ENCODE results near the gene ESCO1.

The ESCO1 gene

DNA sequence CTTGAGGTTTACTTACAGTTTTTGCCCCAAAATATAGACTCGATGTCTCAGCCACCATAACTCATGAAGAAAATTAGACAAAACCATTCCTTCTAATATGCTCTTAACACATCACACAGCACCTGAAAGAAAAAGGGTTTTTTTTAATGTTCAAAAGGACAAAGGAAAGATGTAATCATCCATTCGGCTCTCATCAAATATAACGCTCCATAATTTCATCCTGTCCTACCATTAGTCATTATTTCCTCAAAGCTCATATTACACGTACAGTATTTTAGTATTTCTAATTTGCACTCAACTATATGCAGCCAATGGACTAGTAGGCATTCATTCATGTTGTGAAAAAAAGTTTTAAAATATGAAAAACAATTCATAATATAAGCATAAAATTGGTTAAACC lies 24.8 kb downstream of the ESCO1 start:
- no peak for DNase-seq

GRCh38 chr18:21571772-21572171 lies 28.7 kb downstream of the ESCO1 start:
- no peak for DNase-seq

- no peak for DNase-seq
Observed at GRCh38 chr18:21559195-21559594, 41.3 kb downstream of the ESCO1 start.

GRCh38 chr18:21557607-21558253 lies 42.8 kb downstream of the ESCO1 start:
- DNase-seq, result no peak

DNA sequence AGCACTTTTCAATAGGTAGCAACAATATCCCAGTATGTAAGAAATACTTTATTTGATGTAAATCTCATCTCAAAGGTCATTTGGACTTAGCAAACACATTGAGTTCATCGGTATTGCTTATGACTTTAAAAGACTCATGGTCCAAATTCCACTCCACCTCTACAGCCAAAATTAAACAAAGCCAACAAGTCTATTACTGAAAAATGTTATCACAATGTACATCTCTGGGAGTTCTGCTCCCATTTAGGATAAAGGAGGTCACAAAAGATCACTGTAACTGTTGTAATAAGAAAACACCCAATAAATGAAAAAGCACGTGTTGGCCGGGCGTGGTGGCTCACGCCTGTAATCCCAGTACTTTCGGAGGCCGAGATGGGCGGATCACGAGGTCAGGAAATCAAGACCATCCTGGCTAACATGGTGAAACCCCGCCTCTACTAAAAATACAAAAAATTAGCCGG lies 50.0 kb downstream of the ESCO1 start:
- no peak for DNase-seq

- DNase-seq, result no peak
Observed at GRCh38 chr18:21548647-21549046, 51.9 kb downstream of the ESCO1 start.

DNA sequence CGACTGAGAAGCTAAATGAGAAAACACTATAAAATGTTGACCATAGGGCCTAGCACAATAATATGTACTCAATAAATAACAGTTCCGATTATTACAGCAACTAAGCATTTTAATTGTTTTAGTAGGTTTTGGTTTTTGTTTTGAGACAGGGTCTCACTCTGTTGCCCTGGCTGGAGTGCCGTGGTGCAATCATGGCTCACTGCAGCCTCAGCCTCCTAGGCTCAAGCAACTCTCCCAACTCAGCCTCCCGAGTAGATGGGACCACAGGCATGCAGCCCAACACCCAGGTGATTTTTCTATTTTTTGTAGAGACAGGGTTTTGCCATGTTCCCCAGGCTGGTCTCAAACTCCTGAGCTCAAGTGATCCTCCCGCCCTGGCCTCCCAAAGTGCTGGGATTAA lies 54.1 kb downstream of the ESCO1 start:
- no peak for DNase-seq

DNA sequence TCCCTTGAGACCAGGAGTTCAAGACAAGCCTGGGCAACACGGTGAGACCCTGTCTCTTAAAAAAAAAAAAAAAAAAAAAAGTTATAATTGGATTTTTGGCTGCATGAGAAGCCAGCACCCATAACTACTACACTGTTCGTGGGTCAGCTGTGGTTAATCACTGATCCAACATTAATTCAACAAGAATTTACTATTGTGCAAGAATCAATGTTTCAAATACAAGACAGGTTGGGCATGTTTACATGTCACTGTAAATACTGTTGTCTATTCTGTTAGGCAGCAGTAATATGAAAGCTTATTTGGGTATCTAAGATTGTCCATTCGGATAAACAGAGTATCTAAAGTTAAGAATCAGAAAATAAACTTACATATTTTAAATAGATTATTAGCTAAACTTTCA lies 62.3 kb downstream of the ESCO1 start:
- no peak for DNase-seq

DNA sequence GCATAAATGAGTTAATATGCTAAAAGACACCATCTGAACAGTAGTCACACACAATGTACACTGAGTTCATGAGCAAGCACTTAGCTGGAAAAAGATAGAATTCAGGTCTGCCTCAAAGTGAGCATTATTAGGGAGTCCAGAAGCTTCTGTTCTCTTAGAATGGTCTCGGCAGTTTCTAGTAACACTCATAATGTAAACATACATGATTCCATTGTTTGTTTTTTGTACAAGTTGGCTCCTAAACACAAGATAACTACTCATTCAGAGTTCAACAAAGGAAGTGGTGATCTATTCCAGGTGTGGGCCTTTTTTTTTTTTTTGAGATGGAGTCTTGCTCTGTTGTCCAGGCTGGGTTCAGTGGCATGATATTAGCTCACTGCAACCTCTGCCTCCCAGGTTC lies 66.2 kb downstream of the ESCO1 start:
- no peak for DNase-seq

- no peak for DNase-seq
Observed at GRCh38 chr18:21526463-21526862, 74.0 kb downstream of the ESCO1 start.

DNA sequence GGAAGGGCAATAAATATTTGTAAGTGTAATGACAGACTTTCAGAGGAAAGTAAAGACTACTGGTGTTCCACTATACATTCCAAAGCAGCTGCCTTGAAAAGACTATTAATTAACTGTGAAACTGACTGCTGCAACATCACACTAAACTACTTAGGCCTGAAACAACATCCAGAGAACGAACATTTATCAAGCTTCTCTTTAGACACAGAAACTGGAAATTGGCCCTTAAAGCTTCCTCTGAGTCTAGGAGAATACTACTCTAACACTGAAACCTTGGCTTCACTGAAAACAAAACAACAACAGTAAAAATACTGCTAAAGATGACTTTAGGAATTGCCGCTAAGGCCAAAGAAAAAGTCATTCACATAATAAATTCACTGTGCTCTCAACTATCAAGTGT lies 74.6 kb downstream of the ESCO1 start:
- no peak for DNase-seq

DNA sequence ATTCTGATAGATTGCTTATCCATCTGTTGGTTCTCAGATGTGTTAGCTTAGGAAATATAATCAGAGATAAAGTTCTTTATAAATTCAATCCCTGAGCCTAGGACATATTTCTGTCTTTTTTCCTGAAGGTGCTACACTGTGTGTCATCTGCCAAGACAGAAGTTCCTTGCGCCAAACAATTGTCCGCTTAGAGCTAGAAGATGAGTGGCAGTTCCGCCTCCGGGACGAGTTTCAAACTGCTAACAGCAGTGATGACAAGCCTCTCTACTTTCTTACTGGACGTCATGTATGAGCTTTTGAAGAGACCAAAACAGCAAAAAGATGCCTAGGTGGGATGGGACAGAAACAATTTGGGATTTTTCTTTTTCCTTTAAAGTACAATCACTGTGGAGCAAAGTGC lies 78.0 kb downstream of the ESCO1 start:
- no peak for DNase-seq

DNA sequence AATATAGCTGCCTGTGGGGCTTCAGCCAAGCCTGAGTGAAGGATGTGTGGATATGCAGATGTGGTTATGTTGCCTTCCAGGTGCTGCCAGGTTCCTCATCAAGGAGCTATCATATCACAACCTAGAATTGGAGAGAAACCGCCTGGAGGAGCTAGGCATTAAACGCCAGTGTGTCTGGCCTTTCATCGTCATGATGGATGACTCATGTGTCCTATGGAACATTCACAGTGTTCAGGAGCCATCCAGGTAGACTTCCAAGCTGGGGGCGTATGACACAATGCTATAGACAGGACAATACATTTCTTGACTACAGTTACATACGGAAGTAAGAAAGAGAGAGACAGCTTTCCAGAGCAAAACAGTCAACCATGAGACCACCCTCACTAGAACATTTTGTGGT lies 86.8 kb downstream of the ESCO1 start:
- no peak for DNase-seq

DNA sequence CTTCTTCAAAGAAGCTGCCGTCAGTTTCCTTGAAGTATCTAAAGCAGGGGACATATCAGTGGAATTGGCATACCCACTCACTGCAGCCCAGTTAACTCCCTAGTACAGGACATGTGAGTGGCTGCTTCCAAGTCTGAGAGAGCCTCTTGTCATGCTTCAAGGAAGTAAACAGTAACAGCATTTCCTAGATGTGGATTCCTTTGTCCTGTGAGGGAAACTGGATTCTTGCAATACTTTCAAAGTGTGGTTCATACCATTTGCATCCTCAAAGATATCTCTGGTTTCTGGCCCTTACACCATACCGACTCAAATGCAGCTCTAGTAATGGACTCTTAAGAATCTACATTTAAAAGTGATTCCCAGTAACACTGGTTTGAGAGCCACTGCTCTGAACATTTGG lies 87.2 kb downstream of the ESCO1 start:
- no peak for DNase-seq

GRCh38 chr18:21509062-21509461 lies 91.4 kb downstream of the ESCO1 start:
- no peak for DNase-seq

- no peak for DNase-seq
Observed at GRCh38 chr18:21507913-21508701, 92.4 kb downstream of the ESCO1 start.

DNA sequence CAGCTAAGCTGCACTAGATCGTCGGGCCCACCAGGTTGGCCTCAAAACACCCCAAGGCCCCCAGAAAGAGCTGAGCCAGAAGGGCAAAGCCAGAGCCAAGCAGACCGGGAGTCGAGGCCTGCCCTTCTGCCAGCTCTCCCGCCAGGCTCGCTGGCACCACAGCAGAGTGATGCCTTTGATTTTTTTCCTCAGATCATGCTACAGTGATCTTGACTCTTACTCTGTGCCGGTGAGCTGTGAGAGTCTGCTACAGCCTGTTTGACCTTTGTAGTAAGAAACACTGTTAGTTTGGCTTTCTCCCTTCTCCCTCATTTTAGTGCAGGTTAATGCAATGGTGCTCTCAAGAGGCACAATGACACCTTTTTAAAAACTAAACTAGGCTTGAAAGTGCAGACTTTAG lies 97.8 kb downstream of the ESCO1 start:
- no peak for DNase-seq

DNA sequence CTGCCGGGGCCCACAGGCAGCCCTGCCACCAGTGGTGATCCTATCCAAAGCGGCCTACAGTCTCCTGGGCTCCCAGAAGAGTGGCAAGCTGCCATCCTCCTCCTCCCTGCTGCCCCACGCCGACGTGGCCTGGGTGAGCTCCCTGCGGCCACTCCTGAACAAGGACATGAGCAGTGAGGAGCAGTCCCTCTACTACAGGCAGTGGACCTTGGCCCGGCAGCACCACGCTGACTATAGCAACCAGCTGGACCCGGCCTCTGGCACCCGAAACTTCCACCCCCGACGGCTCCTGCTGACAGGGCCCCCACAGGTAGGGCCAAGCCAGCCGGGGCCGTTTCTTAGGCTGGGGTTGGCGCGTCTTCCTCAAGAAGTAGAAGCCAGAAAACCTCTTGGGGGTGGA lies 100.5 kb downstream of the ESCO1 start:
- DNase-seq, result no peak

DNA sequence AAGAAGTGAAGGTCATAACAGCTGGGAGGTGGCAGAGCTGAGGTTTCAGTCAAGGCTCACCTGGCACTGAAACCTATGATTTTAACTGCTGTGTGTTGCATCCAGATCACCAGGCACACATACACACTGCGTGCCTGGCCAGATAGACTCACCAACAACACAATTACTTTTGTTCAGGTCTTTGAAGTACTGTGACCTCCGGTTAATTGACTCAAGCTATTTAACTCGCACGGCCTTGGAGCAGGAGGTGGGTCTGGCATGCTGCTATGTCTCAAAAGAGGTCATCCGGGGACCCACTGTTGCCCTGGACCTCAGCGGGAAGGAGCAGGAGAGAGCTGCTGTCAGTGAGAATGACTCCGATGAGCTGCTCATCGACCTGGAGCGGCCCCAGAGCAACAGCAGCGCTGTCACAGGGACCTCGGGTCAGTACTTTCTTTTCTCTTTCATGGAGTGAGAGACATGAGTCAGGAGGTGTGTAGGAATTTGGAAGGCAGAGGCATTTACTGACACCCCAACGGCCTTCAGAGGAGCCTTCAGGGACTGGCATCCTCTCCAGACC lies 104.1 kb downstream of the ESCO1 start:
- no peak for DNase-seq

DNA sequence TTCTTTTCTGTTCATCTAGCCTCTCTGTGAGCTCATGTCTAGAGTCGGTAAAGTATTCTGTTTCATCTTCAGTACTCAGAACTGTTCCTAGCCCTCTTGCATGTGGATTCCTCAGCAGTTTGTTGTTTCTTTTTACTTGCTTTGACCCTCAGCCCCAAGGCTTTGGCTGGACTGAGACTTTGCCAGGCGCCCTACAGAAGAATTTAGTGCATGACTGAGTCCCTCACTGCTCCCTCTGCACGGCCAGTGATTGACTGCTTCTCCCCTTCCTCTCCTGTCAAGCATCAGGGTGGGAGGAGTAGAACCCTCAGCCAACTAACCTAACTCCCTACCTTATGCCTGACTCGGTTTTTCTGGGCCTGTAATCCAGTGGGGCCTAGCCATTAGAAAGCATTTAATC lies 109.8 kb downstream of the ESCO1 start:
- DNase-seq, result no peak

DNA sequence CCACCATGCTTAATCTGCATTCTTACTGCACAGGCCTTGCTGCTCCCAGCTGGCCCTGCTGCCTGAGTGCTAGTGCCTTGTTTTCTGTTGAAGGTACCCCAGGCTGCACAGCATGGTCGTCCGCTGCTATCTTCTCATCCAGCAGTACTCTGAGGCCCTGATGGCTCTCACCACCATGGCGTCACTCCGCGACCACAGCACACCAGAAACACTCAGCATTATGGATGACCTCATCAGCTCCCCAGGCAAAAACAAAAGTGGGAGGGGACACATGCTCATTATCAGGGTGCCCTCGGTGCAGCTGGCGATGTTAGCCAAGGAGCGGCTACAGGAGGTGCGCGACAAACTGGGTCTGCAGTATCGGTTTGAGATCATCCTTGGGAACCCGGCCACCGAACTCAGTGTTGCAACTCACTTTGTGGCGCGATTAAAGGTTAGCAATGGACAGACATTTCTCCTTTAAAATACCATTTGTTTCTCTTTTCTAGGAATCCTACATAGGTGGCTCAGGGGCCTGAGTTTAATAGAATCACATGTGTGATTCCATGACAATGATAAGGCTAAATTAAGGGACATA lies 110.5 kb downstream of the ESCO1 start:
- DNase-seq, result no peak

GRCh38 chr18:21489119-21489750 lies 111.3 kb downstream of the ESCO1 start:
- peak; percentile 23 for DNase-seq

DNA sequence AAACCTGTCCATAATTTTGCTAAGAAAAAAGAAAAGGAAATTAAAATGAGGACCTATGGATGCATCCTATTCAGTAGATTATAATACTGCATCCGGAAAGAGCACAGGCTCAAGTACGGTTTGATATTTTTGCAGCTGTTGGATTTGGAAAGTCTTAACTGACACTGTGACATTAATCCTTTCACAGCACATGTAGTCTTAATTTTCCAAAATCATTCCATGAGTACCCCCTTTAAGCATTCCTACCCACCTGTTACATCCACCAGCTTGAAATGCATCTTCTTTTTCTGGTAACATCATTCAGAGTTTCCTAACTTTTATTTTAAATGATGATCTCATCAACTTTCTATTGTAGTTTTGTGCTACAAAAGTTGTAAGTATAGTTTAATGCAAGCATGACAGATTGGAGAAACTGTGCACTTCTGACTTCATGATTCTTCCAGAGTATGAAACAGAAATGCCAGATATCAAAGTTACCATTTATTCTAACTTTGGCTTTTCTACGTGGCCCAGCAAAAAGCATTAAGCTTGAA lies 113.5 kb downstream of the ESCO1 start:
- no peak for DNase-seq
